Measurements from ENCODE around the gene NAT14.

Gene NAT14

GRCh38 chr19:55536366-55536765 lies 51.4 kb downstream of the NAT14 start:
- no peak for DNase-seq (ENCODE audit: low read depth in 2 of 2)

Measured in stimulated activated CD8-positive, alpha-beta memory T cell treated with anti-CD3 and anti-CD28 coated beads, Interleukin-2, amount 100 ng/mL, for 48 hours (primary cell).